CD8-positive, alpha-beta memory T cell (primary cell): ENCODE measurements around the gene BOLA3. TPM values are rescaled to one million over a fixed set of nuclear protein-coding genes. Genes with fewer than 3 reads are reported as not detected.
A peak's percentile ranks its signal among the peaks of the same experiment; 100 is the strongest.

Experiments
- CTCF ChIA-PET: fragments of 350-600 bp; sonication (Branson Sonifier 250); formaldehyde crosslinking; loops from one replicate; lab custom pipeline; 2021; ENCODE audit warnings: antibody characterized with exemption; lab: Charles Lee
- POLR2A ChIA-PET: fragments of 350-600 bp; sonication (Branson Sonifier 250); formaldehyde crosslinking; loops from one replicate; lab custom pipeline; 2021; ENCODE audit warnings: antibody characterized with exemption; lab: Charles Lee
- DNase-seq, 5 donors: peaks; one replicate each; pipeline versions ENCODE4 v3.0.0 to v3.0.0-alpha.2; 2020 to 2022; ENCODE audit warnings: mixed read lengths in 1 of 5
- H3K27ac ChIP-seq: one replicate; pipeline ENCODE4 v1.7.0; 2013; ENCODE audit warnings: low read depth, mild to moderate bottlenecking, low read length, moderate library complexity
- H3K27me3 ChIP-seq: 2 replicates; pipeline ENCODE4 v1.7.0; 2013; ENCODE audit warnings: low read length, mild to moderate bottlenecking; ENCODE audit not compliant: insufficient read depth, poor library complexity, severe bottlenecking
- H3K36me3 ChIP-seq: 2 replicates; pipeline ENCODE4 v1.7.0; 2013; ENCODE audit warnings: mild to moderate bottlenecking, low read length, moderate library complexity; ENCODE audit not compliant: insufficient read depth
- H3K4me1 ChIP-seq: 2 replicates; pipeline ENCODE4 v1.7.0; 2013; ENCODE audit warnings: mild to moderate bottlenecking, low read length, moderate library complexity; ENCODE audit not compliant: insufficient read depth
- H3K4me3 ChIP-seq: 2 replicates; pipeline ENCODE4 v1.7.0; 2013; ENCODE audit warnings: mild to moderate bottlenecking, low read length
- H3K9me3 ChIP-seq: 2 replicates; pipeline ENCODE4 v1.7.0; 2013; ENCODE audit warnings: mild to moderate bottlenecking, low read length
- H3K27ac Mint-ChIP-seq, 8 donors: one replicate each; pipeline ENCODE4 v1.8.0; 2020 to 2021; ENCODE audit warnings: mixed read lengths in 8 of 8, mild to moderate bottlenecking in 6 of 8, inconsistent platforms in 3 of 8, moderate library complexity in 3 of 8
- H3K27me3 Mint-ChIP-seq, 2 donors: one replicate each; pipeline ENCODE4 v1.8.0; 2020 to 2021; ENCODE audit warnings: mixed read lengths in 2 of 2, mild to moderate bottlenecking in 1 of 2, moderate library complexity in 1 of 2
- H3K36me3 Mint-ChIP-seq, 3 donors: one replicate each; pipeline ENCODE4 v1.8.0; 2020 to 2021; ENCODE audit warnings: mixed read lengths in 3 of 3, inconsistent platforms in 1 of 3, mild to moderate bottlenecking in 1 of 3
- H3K4me1 Mint-ChIP-seq, 3 donors: one replicate each; pipeline ENCODE4 v1.8.0; 2020 to 2021; ENCODE audit warnings: mixed read lengths in 3 of 3, inconsistent platforms in 1 of 3, mild to moderate bottlenecking in 1 of 3
- H3K4me3 Mint-ChIP-seq, 7 donors: one replicate each; pipeline ENCODE4 v1.8.0; 2020 to 2021; ENCODE audit warnings: mixed read lengths in 7 of 7, mild to moderate bottlenecking in 6 of 7, moderate library complexity in 4 of 7, inconsistent platforms in 2 of 7
- H3K9me3 Mint-ChIP-seq, 5 donors: one replicate each; pipeline ENCODE4 v1.8.0; 2020 to 2022; ENCODE audit warnings: mixed read lengths in 5 of 5, mild to moderate bottlenecking in 3 of 5, moderate library complexity in 2 of 5, inconsistent platforms in 1 of 5
- polyA plus RNA-seq: library from polyadenylated mRNA; unstranded; fragments of 300-500 nt; fragmentation: Illumina TruSeq; gene quantifications from one replicate; pipeline ENCODE4 v1.2.3, GENCODE V29; 2021
- total RNA-seq, 2 experiments: library from RNA; stranded (reverse); gene quantifications; one replicate each; pipeline ENCODE4 v1.2.3, GENCODE V29; 2021

BOLA3 gene
- total and polyA plus RNA-seq, 3 experiments from 2014 or later, result 74.1 to 133 (median 131) TPM

DNA sequence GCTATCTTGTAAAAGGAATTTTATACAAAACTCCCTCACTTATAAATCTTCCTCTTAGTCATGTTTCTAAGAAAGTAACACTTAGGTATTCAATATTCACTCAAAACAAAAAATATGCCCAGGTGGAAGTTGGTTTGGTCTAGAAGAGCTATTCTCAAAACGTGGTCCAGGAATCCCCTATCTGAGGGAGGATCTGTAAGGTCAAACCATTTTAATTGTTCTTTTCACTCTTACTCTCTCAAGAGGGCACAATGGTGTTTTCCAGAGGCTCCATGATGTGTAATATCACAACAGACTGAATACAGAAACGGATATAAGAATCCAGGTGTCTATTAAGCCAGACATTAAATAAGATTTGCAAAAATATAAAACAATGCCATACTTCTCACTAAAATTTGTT is 21.0 kb upstream of the BOLA3 start:
- H3K4me1 Mint-ChIP-seq, result peaks cover 20 to 44% (median 27%) of the 10 kb centered on the region in 3 donors
- Histone ChIP-seq H3K27ac (no peak overlapping the region), H3K4me1 (peaks cover 13% of the 10 kb centered on the region), H3K27me3 (no peaks in the 10 kb centered on the region), H3K36me3 (peaks cover 49% of the 10 kb centered on the region), H3K4me3 (no peak overlapping the region), H3K9me3 (no peaks in the 10 kb centered on the region)
- peak overlapping the region in 3 of 8 donors; percentile 3 to 61 (median 39) for H3K27ac Mint-ChIP-seq
- POLR2A ChIA-PET, result no interaction called here
- no peaks in the 10 kb centered on the region for H3K27me3 Mint-ChIP-seq
- no peak for DNase-seq
- peaks cover 17 to 71% (median 29%) of the 10 kb centered on the region in 3 donors for H3K36me3 Mint-ChIP-seq
- CTCF ChIA-PET, result interaction anchor here (0.7 to 1.2 kb wide), 2 partner anchors 10 to 21 kb away, joined by 3 read pairs; partner anchors contain the start of genes BOLA3 and MOB1A
- no peak overlapping the region for H3K4me3 Mint-ChIP-seq
- no peaks in the 10 kb centered on the region for H3K9me3 Mint-ChIP-seq

DNA sequence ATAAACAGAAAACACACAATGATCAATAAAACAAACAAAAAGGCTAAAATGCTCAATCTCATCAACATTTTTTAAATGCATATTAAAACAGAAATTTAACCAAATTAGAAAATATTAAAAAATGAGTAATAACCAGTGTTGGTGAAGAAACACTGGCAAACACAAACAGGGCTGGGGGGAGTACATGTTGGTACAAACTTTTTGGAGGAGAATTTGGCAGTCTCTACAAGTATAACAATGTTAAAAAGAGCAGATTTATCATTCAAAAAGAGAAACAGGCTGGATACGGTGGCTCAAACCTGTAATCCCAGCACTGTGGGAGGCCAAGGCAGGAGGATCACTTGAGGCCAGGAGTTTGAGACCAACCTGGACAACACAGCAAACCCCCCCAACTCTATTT is 17.0 kb upstream of the BOLA3 start:
- POLR2A ChIA-PET, result no interaction called here
- H3K27me3 Mint-ChIP-seq, result no peaks in the 10 kb centered on the region
- peaks cover 17 to 80% (median 28%) of the 10 kb centered on the region in 3 donors for H3K36me3 Mint-ChIP-seq

DNA sequence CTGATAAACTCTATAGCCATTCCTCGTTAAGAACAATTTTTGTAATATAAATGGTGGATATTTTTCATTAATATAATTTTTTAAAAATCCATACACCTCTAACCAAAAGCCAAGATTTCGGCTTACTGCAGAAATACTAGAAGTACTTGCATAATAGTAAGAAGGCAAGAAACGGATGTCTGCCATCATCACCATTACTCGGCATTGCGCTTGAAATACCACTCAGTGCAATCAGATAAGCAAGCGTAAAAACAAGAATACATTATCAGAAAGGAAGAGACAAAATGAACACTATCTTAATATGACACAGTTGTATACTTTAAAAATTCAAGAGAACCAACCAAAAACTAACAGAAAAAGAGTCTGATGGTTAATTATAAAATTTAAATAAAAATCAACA is 15.2 kb upstream of the BOLA3 start:
- H3K27ac ChIP-seq, result no peak overlapping the region
- DNase-seq, result no peak
- no peak overlapping the region for H3K4me3 ChIP-seq
- no peaks in the 10 kb centered on the region for H3K9me3 Mint-ChIP-seq
- no peaks in the 10 kb centered on the region for H3K9me3 ChIP-seq
- no peak overlapping the region for H3K4me3 Mint-ChIP-seq
- H3K4me1 ChIP-seq, result no peaks in the 10 kb centered on the region
- peaks cover 49% of the 10 kb centered on the region for H3K36me3 ChIP-seq
- POLR2A ChIA-PET, result no interaction called here
- H3K27ac Mint-ChIP-seq, result no peak overlapping the region
- H3K36me3 Mint-ChIP-seq, result peaks cover 17 to 80% (median 27%) of the 10 kb centered on the region in 3 donors
- H3K27me3 ChIP-seq, result no peaks in the 10 kb centered on the region
- no peaks in the 10 kb centered on the region for H3K27me3 Mint-ChIP-seq
- CTCF ChIA-PET, result no interaction called here
- peaks cover 5 to 36% (median 23%) of the 10 kb centered on the region in 3 donors for H3K4me1 Mint-ChIP-seq

More for the DNA sequence above, 17.0 kb upstream of the BOLA3 start:
- Histone ChIP-seq H3K4me3 (no peak overlapping the region), H3K4me1 (no peaks in the 10 kb centered on the region), H3K27ac (no peak overlapping the region), H3K9me3 (no peaks in the 10 kb centered on the region), H3K36me3 (peaks cover 42% of the 10 kb centered on the region), H3K27me3 (no peaks in the 10 kb centered on the region)
- CTCF ChIA-PET, result no interaction called here
- Mint-ChIP-seq H3K4me3 (peak overlapping the region in 1 of 7 donors; percentile 20), H3K4me1 (peaks cover 9 to 34% (median 21%) of the 10 kb centered on the region in 3 donors), H3K9me3 (no peaks in the 10 kb centered on the region), H3K27ac (peak overlapping the region in 2 of 8 donors; percentile 27 to 39)
- DNase-seq, result no peak

DNA sequence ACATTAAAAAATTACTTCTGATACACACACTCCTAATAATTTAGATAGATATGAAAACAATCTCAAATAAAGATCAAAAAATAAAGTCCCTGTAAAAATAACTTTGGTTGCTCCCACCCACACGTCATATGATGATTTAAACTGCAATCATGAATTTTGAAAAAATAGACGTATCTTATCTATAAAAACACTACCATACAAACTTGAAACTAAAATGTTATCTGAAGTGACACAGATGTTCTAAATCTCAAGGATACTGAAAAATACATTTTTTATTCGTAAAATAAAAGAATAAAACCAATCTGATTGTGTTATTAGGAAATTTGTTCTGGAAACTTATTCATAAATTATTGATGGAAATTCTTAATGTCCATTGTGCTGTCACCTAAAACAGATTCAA is 8.1 kb upstream of the BOLA3 start:
- H3K36me3 Mint-ChIP-seq, result peaks cover 0 to 85% (median 20%) of the 10 kb centered on the region in 3 donors
- no peak overlapping the region for H3K27ac Mint-ChIP-seq
- CTCF ChIA-PET, result interaction anchor here (0.8 to 1.6 kb wide), 3 partner anchors 9 to 22 kb away, joined by 3 read pairs; partner anchors contain the start of gene MOB1A
- H3K27me3 Mint-ChIP-seq, result no peaks in the 10 kb centered on the region
- no peaks in the 10 kb centered on the region for H3K27me3 ChIP-seq
- H3K9me3 Mint-ChIP-seq, result no peaks in the 10 kb centered on the region
- POLR2A ChIA-PET, result no interaction called here
- H3K36me3 ChIP-seq, result peaks cover 45% of the 10 kb centered on the region
- H3K4me3 ChIP-seq, result no peak overlapping the region
- H3K4me1 ChIP-seq, result no peaks in the 10 kb centered on the region
- H3K4me1 Mint-ChIP-seq, result peaks cover 0 to 9% (median 9%) of the 10 kb centered on the region in 3 donors
- H3K9me3 ChIP-seq, result no peaks in the 10 kb centered on the region
- no peak overlapping the region for H3K4me3 Mint-ChIP-seq
- DNase-seq, result no peak
- no peak overlapping the region for H3K27ac ChIP-seq

DNA sequence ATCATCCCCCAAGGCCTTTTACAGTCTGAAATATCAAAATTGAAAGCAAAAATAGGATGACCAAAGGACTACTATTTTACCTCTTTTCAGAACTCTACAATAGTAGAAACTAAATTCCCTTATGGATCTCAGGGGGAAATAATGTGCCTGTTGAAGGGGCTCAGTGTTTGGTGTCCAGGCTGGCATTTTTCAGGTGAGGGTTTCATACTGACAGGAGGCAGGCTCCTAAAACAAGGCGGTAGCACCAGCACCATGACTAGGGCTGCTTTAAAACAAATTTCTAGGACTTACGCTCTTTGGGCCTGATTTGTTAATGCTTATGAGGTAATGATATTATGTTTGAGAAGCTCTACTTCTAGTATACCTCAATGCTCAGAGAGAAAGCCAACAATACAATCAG is 5.2 kb upstream of the BOLA3 start:
- CTCF ChIA-PET, result interaction anchor here (1.7 kb wide), 1 partner anchor 25 kb away, joined by 4 read pairs; the partner anchor contains the start of gene MOB1A
- no peaks in the 10 kb centered on the region for H3K9me3 Mint-ChIP-seq
- no peaks in the 10 kb centered on the region for H3K4me1 ChIP-seq
- no peak overlapping the region for H3K4me3 Mint-ChIP-seq
- H3K27ac Mint-ChIP-seq, result peak overlapping the region in 3 of 8 donors; percentile 54 to 60 (median 60)
- no peak for DNase-seq
- peaks cover 29% of the 10 kb centered on the region for H3K36me3 ChIP-seq
- POLR2A ChIA-PET, result no interaction called here
- H3K36me3 Mint-ChIP-seq, result peaks cover 0 to 64% (median 12%) of the 10 kb centered on the region in 3 donors
- no peaks in the 10 kb centered on the region for H3K9me3 ChIP-seq
- H3K27me3 Mint-ChIP-seq, result no peaks in the 10 kb centered on the region
- H3K4me1 Mint-ChIP-seq, result peaks cover 0 to 2% (median 0%) of the 10 kb centered on the region in 3 donors
- no peak overlapping the region for H3K4me3 ChIP-seq
- H3K27ac ChIP-seq, result no peak overlapping the region
- H3K27me3 ChIP-seq, result no peaks in the 10 kb centered on the region

DNA sequence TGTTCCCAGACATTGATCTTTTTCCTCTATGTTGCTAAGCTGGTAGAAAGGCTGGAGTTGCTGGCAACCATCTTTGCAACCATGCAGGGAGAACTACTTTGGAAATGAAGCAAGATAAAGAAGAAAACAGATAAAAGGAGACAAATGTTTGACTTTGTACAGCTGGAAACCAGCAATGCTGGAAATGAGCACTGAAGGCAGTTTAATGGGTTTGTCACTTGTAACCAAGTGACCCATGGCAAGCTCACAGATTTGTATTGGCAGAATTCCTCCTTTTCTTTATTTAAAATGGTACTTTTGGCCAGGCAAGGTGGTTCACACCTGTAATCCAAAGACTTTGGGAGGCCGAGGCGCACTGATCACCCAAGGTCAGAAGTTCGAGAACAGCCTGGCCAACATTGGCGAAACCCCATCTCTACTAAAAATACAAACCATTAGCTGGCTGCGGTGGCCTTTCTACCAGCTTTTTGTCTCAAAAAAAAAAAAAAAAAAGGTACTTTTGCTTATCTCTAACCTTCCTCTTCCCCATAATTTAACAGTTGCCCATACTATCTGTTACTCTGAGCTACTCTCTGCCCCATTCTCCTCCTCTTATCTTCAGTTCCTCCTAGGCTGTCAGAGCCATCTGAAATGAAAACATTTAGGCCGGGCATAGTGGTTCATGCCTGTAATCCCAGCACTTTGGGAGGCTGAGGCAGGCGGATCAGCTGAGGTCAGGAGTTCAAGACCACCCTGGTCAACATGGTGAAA is 2.0 kb upstream of the BOLA3 start:
- H3K9me3 ChIP-seq, result no peaks in the 10 kb centered on the region
- Mint-ChIP-seq H3K4me3 (peak overlapping the region in 4 of 7 donors; percentile 23 to 41 (median 40)), H3K27ac (peak overlapping the region; percentile 17 to 92 (median 55)), H3K27me3 (no peaks in the 10 kb centered on the region), H3K36me3 (peaks cover 0 to 38% (median 7%) of the 10 kb centered on the region in 3 donors), H3K9me3 (no peaks in the 10 kb centered on the region), H3K4me1 (peaks cover 5 to 9% (median 6%) of the 10 kb centered on the region in 3 donors)
- no peak overlapping the region for H3K27ac ChIP-seq
- ChIA-PET CTCF (interaction anchor here (1.1 to 3.6 kb wide), 5 partner anchors 29 to 322 kb away, joined by 3 to 15 read pairs (median 6); partner anchors contain the start of genes MOB1A and MTHFD2), POLR2A (interaction anchor here (0.8 to 2.5 kb wide), 2 partner anchors 29 to 50 kb away, joined by 3 to 13 read pairs; partner anchors contain the start of gene MOB1A)
- no peaks in the 10 kb centered on the region for H3K27me3 ChIP-seq
- H3K4me1 ChIP-seq, result peaks cover 12% of the 10 kb centered on the region
- peaks cover 8% of the 10 kb centered on the region for H3K36me3 ChIP-seq
- no peak overlapping the region for H3K4me3 ChIP-seq
- DNase-seq, result no peak

DNA sequence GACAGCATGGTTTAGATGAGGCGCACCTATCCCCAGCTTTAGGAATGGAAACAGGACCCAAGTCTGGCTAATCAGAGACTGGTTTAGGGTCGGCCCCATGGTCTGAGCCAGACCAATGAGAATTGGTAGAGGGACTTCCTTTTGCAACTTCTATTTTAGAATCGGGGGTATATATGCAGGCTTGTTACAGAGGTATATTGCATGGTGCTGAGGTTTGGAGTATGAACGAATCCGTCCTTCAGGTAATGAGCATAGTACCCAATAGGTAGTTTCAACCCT is 1.5 kb upstream of the BOLA3 start:
- Histone ChIP-seq H3K9me3 (no peaks in the 10 kb centered on the region), H3K27ac (no peak overlapping the region)
- POLR2A ChIA-PET, result interaction anchor here (0.5 to 2.5 kb wide), 3 partner anchors 29 to 216 kb away, joined by 3 to 13 read pairs (median 10); partner anchors contain the start of gene MOB1A

More for the DNA sequence above, 1.5 kb upstream of the BOLA3 start:
- Mint-ChIP-seq H3K27me3 (no peaks in the 10 kb centered on the region), H3K36me3 (peaks cover 0 to 35% (median 7%) of the 10 kb centered on the region in 3 donors), H3K9me3 (no peaks in the 10 kb centered on the region), H3K27ac (peak overlapping the region in 6 of 8 donors; percentile 7 to 58 (median 40)), H3K4me1 (peaks cover 5 to 9% (median 6%) of the 10 kb centered on the region in 3 donors), H3K4me3 (peak overlapping the region in 1 of 7 donors; percentile 23)
- H3K4me3 ChIP-seq, result no peak overlapping the region
- CTCF ChIA-PET, result interaction anchor here (1.1 to 3.6 kb wide), 8 partner anchors 12 to 322 kb away, joined by 4 to 16 read pairs (median 6); partner anchors contain the start of genes MOB1A and MTHFD2
- H3K36me3 ChIP-seq, result peaks cover 9% of the 10 kb centered on the region
- peaks cover 12% of the 10 kb centered on the region for H3K4me1 ChIP-seq
- no peaks in the 10 kb centered on the region for H3K27me3 ChIP-seq
- DNase-seq, result no peak
